Stimulated activated CD4-positive, alpha-beta T cell treated with anti-CD3 and anti-CD28 coated beads, Interleukin-1b, Interleukin-23, amount 100 ng/mL, for 4 hours (primary cell): ENCODE measurements around the gene IQSEC1.

Experiments used
- DNase-seq, 2 donors: peaks; one replicate each; pipeline ENCODE4 v3.0.0-alpha.2; 2020; ENCODE audit warnings: low read depth in 2 of 2

The IQSEC1 gene

GRCh38 chr3:13068269-13069010, 4.8 kb downstream of the IQSEC1 start:
- no peak for DNase-seq

GRCh38 chr3:13067778-13068177, 5.5 kb downstream of the IQSEC1 start:
- no peak for DNase-seq

GRCh38 chr3:13066834-13067233, 6.4 kb downstream of the IQSEC1 start:
- no peak for DNase-seq

GRCh38 chr3:13066236-13066635, 7.0 kb downstream of the IQSEC1 start:
- no peak for DNase-seq

- no peak for DNase-seq
Measured at GRCh38 chr3:13065727-13066126, 7.5 kb downstream of the IQSEC1 start.

- no peak for DNase-seq
Measured at GRCh38 chr3:13064964-13065363, 8.3 kb downstream of the IQSEC1 start.

GRCh38 chr3:13064159-13064868, 8.9 kb downstream of the IQSEC1 start:
- no peak for DNase-seq

- DNase-seq = no peak
Measured at GRCh38 chr3:13063225-13063624, 10.0 kb downstream of the IQSEC1 start.

- DNase-seq = no peak
Measured at GRCh38 chr3:13062647-13063046, 10.6 kb downstream of the IQSEC1 start.

- DNase-seq = no peak
Measured at GRCh38 chr3:13060341-13060910, 12.8 kb downstream of the IQSEC1 start.

GRCh38 chr3:13058346-13059120, 14.7 kb downstream of the IQSEC1 start:
- no peak for DNase-seq

GRCh38 chr3:13057282-13058040, 15.8 kb downstream of the IQSEC1 start:
- DNase-seq = no peak

GRCh38 chr3:13055634-13056033, 17.6 kb downstream of the IQSEC1 start:
- no peak for DNase-seq

- DNase-seq = no peak
Measured at GRCh38 chr3:13054341-13055285, 18.6 kb downstream of the IQSEC1 start.

GRCh38 chr3:13053893-13054292, 19.3 kb downstream of the IQSEC1 start:
- DNase-seq = no peak

- DNase-seq = no peak
Measured at GRCh38 chr3:13053420-13053819, 19.8 kb downstream of the IQSEC1 start.

GRCh38 chr3:13052191-13052820, 20.9 kb downstream of the IQSEC1 start:
- no peak for DNase-seq

- DNase-seq = no peak
Measured at GRCh38 chr3:13051581-13051980, 21.6 kb downstream of the IQSEC1 start.

- DNase-seq = no peak
Measured at GRCh38 chr3:13051066-13051465, 22.2 kb downstream of the IQSEC1 start.

GRCh38 chr3:13050446-13050845, 22.8 kb downstream of the IQSEC1 start:
- no peak for DNase-seq
